HepG2 (cell line): ENCODE data around the gene SBNO2. TPM values are rescaled to one million over a fixed set of nuclear protein-coding genes. Genes with fewer than 3 reads are reported as not detected.

Experiments
- ATAC-seq: fragments of 200-7000 bp; cut with Tn5 transposase; 3 replicates; pipeline ENCODE4 v1.9.1; 2020; ENCODE audit warnings: mild to moderate bottlenecking, moderate library complexity
- BruUV-seq: library from RNA; stranded (reverse); fragments of 400-500 nt; replicated peaks from 2 replicates; lab custom pipeline; 2021; lab: Mats Ljungman, UMichigan
- CTCF ChIA-PET: fragments of 300-600 bp; formaldehyde crosslinking; extraction: SDS; loops from one replicate; lab custom pipeline; 2021; ENCODE audit warnings: low total read pairs, inconsistent platforms, low intra/inter-chr PET ratio; lab: Yijun Ruan, JAX
- POLR2A ChIA-PET: fragments of 350-600 bp; sonication (Branson Sonifier 250); formaldehyde crosslinking; loops from one replicate; lab custom pipeline; 2020; ENCODE audit warnings: antibody characterized with exemption, inconsistent platforms; lab: Yijun Ruan, JAX
- DNase-seq: peaks from one replicate; pipeline ENCODE4 v3.0.0-alpha.2; 2015; ENCODE audit warnings: low spot score
- FAIRE-seq: peaks from 3 replicates; lab custom pipeline; 2011; peaks lifted over from hg19 to GRCh38; lab: Jason Lieb, UNC
- H2AFZ ChIP-seq: one replicate; pipeline ENCODE4 v1.6.1; 2011; ENCODE audit warnings: low read length, inconsistent platforms
- H3K27ac ChIP-seq: fragments of 300-600 bp; 3 replicates; pipeline ENCODE4 v1.8.0; 2011; ENCODE audit warnings: mixed run types, mild to moderate bottlenecking, mixed read lengths, low read length, inconsistent platforms; ENCODE audit not compliant: insufficient read depth; ENCODE audit errors: extremely low read length
- H3K27me3 ChIP-seq, 2 experiments: fragments of 200-600 bp in 1 of 2; 2 replicates in 1 of 2; 3 replicates in 1 of 2; pipeline versions ENCODE4 v1.6.0 to v1.8.0; 2011; ENCODE audit warnings: low read length in 2 of 2, mild to moderate bottlenecking in 2 of 2, moderate library complexity in 2 of 2, inconsistent platforms in 1 of 2; ENCODE audit not compliant: insufficient read depth in 2 of 2, control insufficient read depth in 1 of 2
- H3K36me3 ChIP-seq, 2 experiments: fragments of 200-600 bp in 1 of 2; replicated peaks in 1 of 2; 2 replicates in 1 of 2; 3 replicates in 1 of 2; pipeline versions ENCODE4 v1.5.1 to v1.8.0; 2011; ENCODE audit warnings: low read length in 2 of 2, inconsistent platforms in 1 of 2; ENCODE audit not compliant: insufficient read depth in 2 of 2, control insufficient read depth in 1 of 2
- H3K4me1 ChIP-seq: 2 replicates; pipeline ENCODE4 v1.5.1; 2012; ENCODE audit warnings: low read length, inconsistent platforms; ENCODE audit not compliant: insufficient read depth
- H3K4me2 ChIP-seq: 2 replicates; pipeline ENCODE4 v1.6.0; 2011; ENCODE audit warnings: low read depth, low read length, inconsistent platforms
- H3K4me3 ChIP-seq, 3 experiments: fragments of 200-600 bp in 1 of 3; sonication (generic), shearing (Covaris generic) in 1 of 3; replicated peaks in 1 of 3; 2 replicates each; pipeline ENCODE4 v1.5.1; 2011 to 2016; ENCODE audit warnings: low read length in 3 of 3, inconsistent platforms in 2 of 3, low read depth in 2 of 3, mild to moderate bottlenecking in 2 of 3, control low read depth in 1 of 3, mixed read lengths in 1 of 3; ENCODE audit not compliant: insufficient read depth in 1 of 3
- H3K79me2 ChIP-seq: one replicate; pipeline ENCODE4 v1.6.1; 2011; ENCODE audit warnings: low read length, inconsistent platforms; ENCODE audit not compliant: insufficient read depth
- H3K9ac ChIP-seq: 2 replicates; pipeline ENCODE4 v1.6.0; 2011; ENCODE audit warnings: mild to moderate bottlenecking, low read depth, low read length, inconsistent platforms; ENCODE audit not compliant: insufficient read depth
- H3K9me3 ChIP-seq: 2 replicates; pipeline ENCODE4 v1.5.1; 2012; ENCODE audit warnings: mild to moderate bottlenecking, low read length
- H4K20me1 ChIP-seq: 2 replicates; pipeline ENCODE4 v1.6.0; 2011; ENCODE audit warnings: inconsistent platforms, mild to moderate bottlenecking, low read length, moderate library complexity; ENCODE audit not compliant: insufficient read depth
- DMAP1 ChIP-seq: IDR thresholded peaks from 2 replicates; pipeline ENCODE4 v1.6.1; 2016
- PATZ1 ChIP-seq: sonication (generic); formaldehyde crosslinking; IDR thresholded peaks from 2 replicates; pipeline ENCODE4 v1.4.0; 2020; ENCODE audit warnings: missing genetic modification reagents
- ZFP91 ChIP-seq: sonication (generic); formaldehyde crosslinking; IDR thresholded peaks from 2 replicates; pipeline ENCODE4 v1.9.0; 2022; ENCODE audit warnings: missing genetic modification reagents, mild to moderate bottlenecking, borderline replicate concordance
- ZHX1 ChIP-seq: sonication (generic); formaldehyde crosslinking; IDR thresholded peaks from 2 replicates; pipeline ENCODE4 v1.8.1; 2022; ENCODE audit warnings: low read depth, mild to moderate bottlenecking, missing genetic modification reagents
- ZNF558 ChIP-seq: sonication (generic); formaldehyde crosslinking; IDR thresholded peaks from 2 replicates; pipeline ENCODE4 v1.9.0; 2022; ENCODE audit warnings: mild to moderate bottlenecking, missing genetic modification reagents, borderline replicate concordance
- ZNF746 ChIP-seq: sonication (generic); formaldehyde crosslinking; IDR thresholded peaks from 2 replicates; pipeline ENCODE4 v1.8.0; 2022; ENCODE audit warnings: mild to moderate bottlenecking, missing genetic modification reagents
- WGBS: methylation state at CpG from one replicate; pipeline ENCODE4 v1.1.6; 2017; ENCODE audit warnings: low lambda C conversion rate; 5-methylcytosine and 5-hydroxymethylcytosine counted together
- in situ Hi-C: cut with HindIII; loops from 2 replicates; pipeline ENCODE4 v1.10.0; 2017; ENCODE audit warnings: low pct_unique_long_range_greater_than_20kb; ENCODE audit not compliant: extremely low pct_ligation_motif_present
- intact Hi-C: fragments of 100-400 bp; cut with micrococcal nuclease; formaldehyde crosslinking; loops from one replicate; pipeline ENCODE4 v1.10.0; 2022; ENCODE audit not compliant: unreplicated experiment
- polyA plus RNA-seq, 8 experiments: library from polyadenylated mRNA; depleted of rRNA in 3 of 8; stranded (reverse) in 7 of 8; unstranded in 1 of 8; fragments of >200 nt; fragmentation: Illumina TruSeq in 4 of 8; extraction: Trizol in 4 of 8; gene quantifications; 2 replicates each; pipeline versions ENCODE4 v1.2.1 to v1.2.3, GENCODE V29; 2011 to 2016; ENCODE audit warnings: low read depth in 4 of 8, missing spikeins in 1 of 8, mixed read lengths in 1 of 8; ENCODE audit not compliant: insufficient read depth in 1 of 8
- total RNA-seq, 5 experiments: library from RNA; depleted of rRNA; stranded (reverse); fragments of >200 nt; fragmentation: Illumina TruSeq; extraction: Trizol; gene quantifications; 2 replicates each; pipeline ENCODE4 v1.2.3, GENCODE V29; 2016; ENCODE audit warnings: low read depth in 1 of 5
- TF ChIP-seq, protein P1 (sequence below): sonication (generic); formaldehyde crosslinking; IDR thresholded peaks from 2 replicates; pipeline ENCODE4 v1.5.1; 2020; ENCODE audit warnings: mild to moderate bottlenecking, missing genetic modification reagents, moderate library complexity

The SBNO2 gene
- total and polyA plus RNA-seq, 2 of the 13 experiments (the other 11 are each of a cell fraction or from before 2014, with no cell fraction given): 8.6 to 10.4 TPM

DNA sequence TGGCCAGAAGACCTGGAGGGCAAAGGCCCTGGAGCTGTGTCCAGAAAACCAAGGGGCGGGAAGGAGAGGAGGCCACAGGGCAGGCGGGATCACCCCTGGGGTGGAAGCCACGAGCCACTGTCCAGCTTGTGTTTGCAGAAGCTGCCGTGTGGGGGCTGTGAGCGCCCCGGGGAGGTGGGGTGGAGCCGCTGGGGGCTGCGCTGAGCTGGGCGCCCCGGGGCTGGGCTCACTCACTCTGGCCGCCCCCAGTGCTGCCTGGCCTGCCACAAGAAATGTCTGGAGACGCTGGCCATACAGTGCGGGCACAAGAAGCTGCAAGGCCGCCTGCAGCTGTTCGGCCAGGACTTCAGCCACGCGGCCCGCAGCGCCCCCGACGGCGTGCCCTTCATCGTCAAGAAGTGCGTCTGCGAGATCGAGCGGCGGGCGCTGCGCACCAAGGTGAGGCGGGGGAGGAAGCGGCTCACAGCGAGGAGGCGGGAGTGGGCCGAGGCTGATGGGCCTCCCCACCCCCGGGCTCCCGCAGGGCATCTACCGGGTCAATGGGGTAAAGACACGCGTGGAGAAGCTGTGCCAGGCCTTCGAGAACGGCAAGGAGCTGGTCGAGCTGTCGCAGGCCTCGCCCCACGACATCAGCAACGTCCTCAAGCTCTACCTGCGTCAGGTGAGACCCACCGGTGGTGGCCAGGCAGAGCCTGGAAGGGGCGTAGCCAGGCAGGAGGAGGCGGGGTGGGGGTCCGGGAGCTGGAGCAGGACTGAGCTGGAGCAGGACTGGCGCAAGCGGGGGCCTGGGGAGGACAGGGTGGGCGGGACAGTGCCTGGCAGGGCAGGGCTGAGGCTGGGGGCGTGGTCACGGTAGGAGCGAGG lies 92.5 kb downstream of the SBNO2 start:
- 88% methylated on average over 44 of the region's 58 CpGs for WGBS
- H3K27ac ChIP-seq: no peak overlapping the region
- H3K36me3 ChIP-seq: peaks cover 0 to 7% of the 10 kb centered on the region in 2 experiments; a peak in 3 of 5 replicates
- no peak overlapping the region for H3K4me3 ChIP-seq
- in situ Hi-C loops (no loop called here), intact Hi-C loops (no loop called here)
- DNase-seq (no peak), FAIRE-seq (no peak), ATAC-seq (peak; percentile 16)
- no peaks in the 10 kb centered on the region for H3K27me3 ChIP-seq
- H3K9ac ChIP-seq: no peak overlapping the region
- no peaks in the 10 kb centered on the region for H3K9me3 ChIP-seq
- H3K79me2 ChIP-seq: no peaks in the 10 kb centered on the region
- H2AFZ ChIP-seq: no peak overlapping the region
- TF ChIP-seq ZNF558: no peak
- TF ChIP-seq DMAP1 (CRISPR knock-in tag): no peak
- peak; percentile 47; the same call in 1 of the 2 replicates for TF ChIP-seq PATZ1 (CRISPR knock-in tag)
- TF ChIP-seq, protein P1, sequence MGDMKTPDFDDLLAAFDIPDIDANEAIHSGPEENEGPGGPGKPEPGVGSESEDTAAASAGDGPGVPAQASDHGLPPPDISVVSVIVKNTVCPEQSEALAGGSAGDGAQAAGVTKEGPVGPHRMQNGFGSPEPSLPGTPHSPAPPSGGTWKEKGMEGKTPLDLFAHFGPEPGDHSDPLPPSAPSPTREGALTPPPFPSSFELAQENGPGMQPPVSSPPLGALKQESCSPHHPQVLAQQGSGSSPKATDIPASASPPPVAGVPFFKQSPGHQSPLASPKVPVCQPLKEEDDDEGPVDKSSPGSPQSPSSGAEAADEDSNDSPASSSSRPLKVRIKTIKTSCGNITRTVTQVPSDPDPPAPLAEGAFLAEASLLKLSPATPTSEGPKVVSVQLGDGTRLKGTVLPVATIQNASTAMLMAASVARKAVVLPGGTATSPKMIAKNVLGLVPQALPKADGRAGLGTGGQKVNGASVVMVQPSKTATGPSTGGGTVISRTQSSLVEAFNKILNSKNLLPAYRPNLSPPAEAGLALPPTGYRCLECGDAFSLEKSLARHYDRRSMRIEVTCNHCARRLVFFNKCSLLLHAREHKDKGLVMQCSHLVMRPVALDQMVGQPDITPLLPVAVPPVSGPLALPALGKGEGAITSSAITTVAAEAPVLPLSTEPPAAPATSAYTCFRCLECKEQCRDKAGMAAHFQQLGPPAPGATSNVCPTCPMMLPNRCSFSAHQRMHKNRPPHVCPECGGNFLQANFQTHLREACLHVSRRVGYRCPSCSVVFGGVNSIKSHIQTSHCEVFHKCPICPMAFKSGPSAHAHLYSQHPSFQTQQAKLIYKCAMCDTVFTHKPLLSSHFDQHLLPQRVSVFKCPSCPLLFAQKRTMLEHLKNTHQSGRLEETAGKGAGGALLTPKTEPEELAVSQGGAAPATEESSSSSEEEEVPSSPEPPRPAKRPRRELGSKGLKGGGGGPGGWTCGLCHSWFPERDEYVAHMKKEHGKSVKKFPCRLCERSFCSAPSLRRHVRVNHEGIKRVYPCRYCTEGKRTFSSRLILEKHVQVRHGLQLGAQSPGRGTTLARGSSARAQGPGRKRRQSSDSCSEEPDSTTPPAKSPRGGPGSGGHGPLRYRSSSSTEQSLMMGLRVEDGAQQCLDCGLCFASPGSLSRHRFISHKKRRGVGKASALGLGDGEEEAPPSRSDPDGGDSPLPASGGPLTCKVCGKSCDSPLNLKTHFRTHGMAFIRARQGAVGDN (CRISPR knock-in tag): peak; percentile 47
- TF ChIP-seq ZNF746 (CRISPR knock-in tag): no peak
- TF ChIP-seq ZFP91 (CRISPR knock-in tag): peak; percentile 15; the same call in 1 of the 2 replicates
- TF ChIP-seq ZHX1 (CRISPR knock-in tag): 0 out of 2 replicates have a peak, but pooled peaks have one; percentile 23
- BruUV-seq: no TSS peak
- ChIA-PET CTCF (no interaction called here), POLR2A (interaction anchor here (0.9 to 1.3 kb wide), 2 partner anchors 12 to 16 kb away, joined by 3 to 5 read pairs; no protein-coding TSS in a partner anchor)
- H3K4me2 ChIP-seq: no peak overlapping the region
- peaks cover 11% of the 10 kb centered on the region for H3K4me1 ChIP-seq
- H4K20me1 ChIP-seq: no peaks in the 10 kb centered on the region
